ENCODE data around the gene ARHGAP26.
"Not testable (repeated sequence)": the region's sequence is repeated elsewhere in the genome, so short reads cannot be mapped to it uniquely, and the experiment has no call there.

Gene ARHGAP26

GRCh38 chr5:142928999-142929398 is 158.8 kb downstream of the ARHGAP26 start:
- not testable (repeated sequence) for DNase-seq (ENCODE audit: low read depth in 1 of 2, low spot score in 1 of 2)

GRCh38 chr5:142929587-142929986 is 159.4 kb downstream of the ARHGAP26 start:
- no peak for DNase-seq (ENCODE audit: low read depth in 1 of 2, low spot score in 1 of 2)

GRCh38 chr5:142930395-142931110 is 160.4 kb downstream of the ARHGAP26 start:
- no peak for DNase-seq (ENCODE audit: low read depth in 1 of 2, low spot score in 1 of 2)

DNA sequence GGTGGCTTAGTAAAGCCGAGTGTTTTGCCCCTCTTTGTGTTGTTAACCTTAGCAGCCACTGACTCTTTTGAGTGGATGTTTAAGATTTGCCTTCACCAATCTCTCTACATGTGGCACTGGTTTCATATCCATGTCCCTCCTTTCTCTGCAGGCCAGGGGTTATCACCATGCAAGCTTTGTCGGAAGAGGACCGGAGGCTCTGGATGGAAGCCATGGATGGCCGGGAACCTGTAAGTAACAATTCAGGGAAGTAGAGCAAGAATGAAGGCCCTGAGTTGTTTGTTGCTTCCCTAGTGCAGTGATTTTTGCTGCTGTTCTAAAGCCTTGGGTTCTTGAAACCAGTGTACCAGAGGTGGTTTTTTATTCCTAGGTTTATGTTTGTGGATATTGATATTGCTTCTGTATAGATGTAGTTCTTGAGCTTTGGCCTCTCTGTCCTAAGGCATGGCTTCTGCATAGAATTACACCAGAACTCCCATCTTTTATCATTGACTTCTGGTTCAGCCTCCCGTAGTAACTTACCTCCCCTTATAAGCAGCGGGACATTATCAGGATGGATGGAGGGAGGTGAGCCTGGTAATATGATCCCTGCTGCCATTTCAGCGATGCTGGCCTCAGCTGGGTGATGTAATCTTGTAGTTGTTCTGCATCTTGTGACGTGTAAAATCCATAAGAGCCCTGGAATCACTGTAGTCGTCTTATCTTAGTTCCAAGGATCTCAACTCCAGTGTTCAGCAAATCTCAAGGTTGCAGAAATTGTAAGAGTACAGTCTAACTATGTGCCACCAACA is 161.9 kb downstream of the ARHGAP26 start:
- DNase-seq (ENCODE audit: low read depth in 1 of 2, low spot score in 1 of 2), result no peak

GRCh38 chr5:142934051-142934762 is 164.0 kb downstream of the ARHGAP26 start:
- DNase-seq (ENCODE audit: low read depth in 1 of 2, low spot score in 1 of 2), result no peak

- DNase-seq (ENCODE audit: low read depth in 1 of 2, low spot score in 1 of 2), result no peak
Measured at GRCh38 chr5:142935014-142935413, 164.8 kb downstream of the ARHGAP26 start.

DNA sequence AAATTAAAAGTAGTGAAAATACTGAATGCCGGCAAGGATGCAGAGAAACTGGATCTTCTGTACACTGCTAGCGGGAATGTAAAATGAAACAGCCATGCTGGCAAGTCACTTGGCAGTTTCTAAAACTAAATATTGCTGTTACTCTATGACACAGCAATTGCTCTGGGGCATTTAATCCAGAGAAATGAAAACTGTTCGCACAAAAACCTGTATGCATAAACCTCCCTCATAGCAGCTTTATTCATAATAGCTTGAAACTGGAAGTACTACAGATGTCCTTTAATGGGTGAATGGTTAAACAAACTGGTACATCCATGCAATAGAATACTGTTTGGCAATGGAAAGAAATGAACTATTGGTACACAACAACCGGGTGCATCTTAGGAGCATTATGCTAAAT is 167.2 kb downstream of the ARHGAP26 start:
- DNase-seq (ENCODE audit: low read depth in 1 of 2, low spot score in 1 of 2), result no peak

DNA sequence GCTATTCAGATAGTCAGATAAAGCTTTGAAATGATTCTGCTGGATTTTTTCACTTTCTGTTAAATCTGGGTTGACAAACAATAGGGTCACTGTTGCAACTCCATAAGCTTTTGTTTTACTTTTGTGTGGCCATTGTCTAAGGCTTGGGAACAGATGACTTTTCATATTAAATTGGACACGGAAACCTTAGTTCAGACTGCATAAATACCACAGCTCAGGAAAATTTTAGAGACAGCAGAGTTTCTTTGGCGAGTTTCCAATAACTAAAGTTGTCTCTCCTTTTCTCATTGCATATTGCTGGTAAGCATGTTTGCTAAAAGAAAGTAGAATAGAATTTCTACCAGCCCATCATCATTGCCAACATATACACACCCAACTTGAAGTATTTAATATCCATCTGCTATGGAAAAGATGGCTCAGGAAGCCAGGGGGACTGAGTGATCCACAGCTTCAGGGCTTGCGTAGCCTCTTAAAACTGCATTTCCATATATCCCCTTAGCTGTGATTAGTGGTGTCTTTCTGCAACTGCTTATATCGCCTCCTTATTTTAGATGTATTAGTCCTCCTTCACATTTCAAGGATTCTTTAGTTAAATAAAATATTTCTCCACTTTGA is 168.2 kb downstream of the ARHGAP26 start:
- no peak for DNase-seq (ENCODE audit: low read depth in 1 of 2, low spot score in 1 of 2)

DNA sequence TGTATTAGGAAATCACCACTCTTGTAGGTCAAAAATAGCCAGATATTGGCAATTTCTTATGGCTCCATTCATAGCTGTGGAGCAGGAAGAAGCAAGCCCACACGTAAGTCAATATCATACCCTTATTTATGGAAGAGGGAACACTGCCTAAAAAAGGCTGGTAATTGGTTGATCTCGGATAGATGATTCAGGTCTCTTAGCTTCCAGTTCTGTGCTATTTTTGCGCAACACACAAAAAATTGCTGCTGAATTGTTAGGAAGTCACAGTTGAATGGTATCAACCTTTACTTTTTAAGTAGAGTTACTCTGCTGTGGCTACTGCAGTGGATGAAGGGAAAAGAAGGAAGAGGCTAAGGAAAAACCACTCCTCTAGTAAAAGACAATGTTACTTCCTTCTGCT is 168.8 kb downstream of the ARHGAP26 start:
- DNase-seq (ENCODE audit: low read depth in 1 of 2, low spot score in 1 of 2), result no peak

DNA sequence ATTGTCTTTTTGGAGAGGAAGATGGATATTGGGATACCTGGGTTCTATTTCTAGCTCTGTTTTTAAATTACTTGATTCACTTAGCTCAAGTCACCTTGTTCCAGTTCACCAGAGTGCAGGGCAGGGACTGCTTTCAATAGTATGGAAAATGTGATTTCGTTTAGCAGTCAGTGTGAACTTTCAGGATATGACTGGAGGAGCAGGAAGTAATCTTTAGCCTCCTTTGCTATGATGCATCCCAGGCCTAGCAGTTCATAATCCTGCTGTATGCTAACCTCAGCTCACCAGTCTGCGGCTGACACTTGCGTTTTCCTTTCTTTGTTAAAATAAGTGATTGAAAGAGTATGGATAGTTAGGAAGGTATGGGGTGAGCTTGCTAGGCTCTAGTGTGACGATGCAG is 169.7 kb downstream of the ARHGAP26 start:
- no peak for DNase-seq (ENCODE audit: low read depth in 1 of 2, low spot score in 1 of 2)

DNA sequence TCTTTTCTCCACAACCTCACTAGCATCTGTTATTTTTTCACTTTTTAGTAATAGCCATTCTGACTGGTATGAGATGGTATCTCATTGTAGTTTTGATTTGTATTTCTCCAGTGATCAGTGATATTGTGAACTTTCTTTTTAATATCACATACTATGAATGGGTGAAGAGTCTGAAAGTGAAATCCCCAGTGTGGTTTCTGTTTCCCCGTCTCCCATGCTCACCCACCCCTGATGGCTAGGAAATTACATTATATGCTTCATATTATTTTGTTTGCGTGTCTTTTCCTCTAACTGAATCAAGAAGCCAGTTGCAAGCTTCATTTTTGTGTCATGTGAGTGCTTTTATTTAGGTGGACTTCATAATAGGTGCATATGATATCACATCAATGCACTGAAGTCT is 171.1 kb downstream of the ARHGAP26 start:
- DNase-seq (ENCODE audit: low read depth in 1 of 2, low spot score in 1 of 2), result no peak

DNA sequence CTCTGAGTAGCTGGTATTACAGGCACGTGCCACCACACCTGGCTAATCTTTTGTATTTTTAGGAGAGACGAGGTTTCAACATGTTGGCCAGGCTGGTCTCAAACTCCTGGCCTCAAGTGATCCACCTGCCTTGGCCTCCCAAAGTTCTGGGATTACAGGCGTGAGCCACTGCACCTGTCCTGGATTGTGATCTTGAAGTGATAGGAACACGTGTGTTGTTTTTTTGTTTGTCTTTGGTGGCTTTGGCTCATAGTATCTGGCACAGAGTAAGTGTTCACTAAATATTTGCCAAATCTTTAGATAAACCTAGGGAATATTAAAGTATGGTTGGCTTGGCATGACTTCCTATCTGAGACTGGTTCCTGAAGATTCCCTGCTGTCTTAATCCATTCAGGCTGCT is 172.7 kb downstream of the ARHGAP26 start:
- no peak for DNase-seq (ENCODE audit: low read depth in 1 of 2, low spot score in 1 of 2)

- DNase-seq (ENCODE audit: low read depth in 1 of 2, low spot score in 1 of 2), result no peak
Measured at GRCh38 chr5:142944140-142944539, 174.0 kb downstream of the ARHGAP26 start.

DNA sequence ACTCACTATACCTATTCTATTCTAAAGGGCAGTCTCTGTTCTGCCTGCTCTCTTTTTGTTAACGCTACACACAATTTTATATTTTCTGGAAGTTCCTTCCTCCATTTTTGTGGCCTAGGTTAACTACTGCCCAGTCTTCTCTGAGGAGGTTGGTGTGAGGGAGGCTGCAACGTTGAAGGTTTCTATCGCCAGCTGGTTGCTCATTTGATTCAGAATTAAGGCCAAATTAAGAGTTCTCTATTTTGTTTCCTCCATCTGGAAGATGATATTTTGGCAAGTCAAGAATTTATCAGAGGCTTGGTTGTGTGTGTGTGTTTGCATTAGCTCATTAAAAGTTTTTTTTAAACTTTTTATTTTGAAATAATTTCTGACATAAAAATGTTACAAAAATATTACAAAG is 175.1 kb downstream of the ARHGAP26 start:
- DNase-seq (ENCODE audit: low read depth in 1 of 2, low spot score in 1 of 2), result no peak

- DNase-seq (ENCODE audit: low read depth in 1 of 2, low spot score in 1 of 2), result no peak
Measured at GRCh38 chr5:142945845-142946244, 175.7 kb downstream of the ARHGAP26 start.

GRCh38 chr5:142946547-142947426 is 176.6 kb downstream of the ARHGAP26 start:
- DNase-seq (ENCODE audit: low read depth in 1 of 2, low spot score in 1 of 2), result no peak

- DNase-seq (ENCODE audit: low read depth in 1 of 2, low spot score in 1 of 2), result no peak
Measured at GRCh38 chr5:142947427-142947709, 177.2 kb downstream of the ARHGAP26 start.

- no peak for DNase-seq (ENCODE audit: low read depth in 1 of 2, low spot score in 1 of 2)
Measured at GRCh38 chr5:142952229-142952628, 182.1 kb downstream of the ARHGAP26 start.

- not testable (repeated sequence) for DNase-seq (ENCODE audit: low read depth in 1 of 2, low spot score in 1 of 2)
Measured at GRCh38 chr5:142952871-142953270, 182.7 kb downstream of the ARHGAP26 start.

- no peak for DNase-seq (ENCODE audit: low read depth in 1 of 2, low spot score in 1 of 2)
Measured at GRCh38 chr5:142954455-142954854, 184.3 kb downstream of the ARHGAP26 start.

GRCh38 chr5:142955628-142956027 is 185.5 kb downstream of the ARHGAP26 start:
- DNase-seq (ENCODE audit: low read depth in 1 of 2, low spot score in 1 of 2), result no peak
